KBM-7 (cell line): ENCODE data around the gene SNX27.
A peak's percentile ranks its signal among the peaks of the same experiment; 100 is the strongest.

Source experiments
- DNase-seq: peaks from one replicate; pipeline ENCODE4 v3.0.0-alpha.2; 2015
- in situ Hi-C: fragments of 300-500 bp; cut with MboI; formaldehyde crosslinking; loops from 2 replicates; pipeline ENCODE4 v1.14.3; 2020; ENCODE audit warnings: low sequenced_read_pairs, low pct_unique_long_range_greater_than_20kb, mixed read lengths

The SNX27 gene

DNA sequence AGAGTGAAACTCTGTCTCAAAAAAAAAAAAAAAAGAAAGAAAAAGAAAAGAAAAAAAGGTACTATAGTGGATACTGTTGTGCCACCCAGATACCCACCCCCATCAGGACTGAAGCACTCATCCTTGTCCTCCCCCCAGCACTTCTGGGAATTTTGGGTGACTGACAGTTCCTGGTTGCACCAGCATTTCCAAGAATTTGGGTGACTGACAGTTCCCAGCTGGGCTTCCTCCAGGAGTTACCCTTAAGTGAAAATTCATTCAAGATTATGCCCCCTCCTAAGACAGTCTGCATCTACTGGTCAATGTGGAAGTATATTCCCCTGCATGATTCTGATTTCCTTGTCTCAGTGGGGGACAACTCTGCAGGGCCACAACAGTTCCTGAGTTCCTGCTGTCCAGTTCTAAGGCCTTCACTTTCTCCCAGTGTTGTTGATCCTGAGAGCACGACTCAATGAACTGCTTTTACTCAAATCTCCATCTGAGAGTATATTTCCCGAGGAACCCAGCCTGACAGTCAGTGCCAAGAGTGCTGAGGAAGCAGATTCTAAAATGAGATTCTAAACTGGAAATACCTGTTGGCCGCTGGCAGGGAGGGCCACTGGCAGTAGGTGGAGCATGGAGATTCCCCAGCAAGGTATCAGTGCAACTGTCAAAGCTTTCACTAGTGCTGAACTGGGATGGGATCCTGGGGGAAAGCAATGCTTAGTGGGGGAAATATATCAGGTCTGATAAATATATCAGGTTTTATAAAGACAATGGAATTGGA is 127.9 kb downstream of the SNX27 start:
- in situ Hi-C loops, result no loop called here
- DNase-seq, result peak; percentile 59

DNA sequence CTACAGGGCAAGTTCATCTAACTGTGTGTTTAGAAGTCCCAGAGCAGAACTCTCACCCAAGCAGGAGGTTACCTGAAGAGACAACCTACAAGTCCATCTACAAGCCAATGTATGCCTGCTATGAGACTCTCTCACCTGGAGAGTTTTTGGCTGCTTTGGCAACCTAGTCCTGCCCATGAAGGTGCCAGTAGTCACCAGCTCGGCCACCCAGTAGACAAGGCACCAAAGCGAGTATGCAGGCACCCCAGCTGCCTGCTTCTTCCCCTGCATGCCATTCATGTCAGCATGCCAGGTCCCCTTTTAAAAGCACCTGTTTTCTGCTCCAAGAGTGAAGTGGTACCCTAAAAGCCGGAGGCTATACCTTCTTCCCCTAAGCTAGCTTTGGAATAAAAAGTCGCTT is 129.7 kb downstream of the SNX27 start:
- in situ Hi-C loops, result no loop called here

More for the DNA sequence above, 129.7 kb downstream of the SNX27 start:
- no peak for DNase-seq
